Measurements from ENCODE around the gene KRT73.

KRT73 gene

GRCh38 chr12:52591521-52591920 lies 26.8 kb downstream of the KRT73 start:
- FAIRE-seq (no peak), DNase-seq (ENCODE audit: insufficient read length) (no peak)
- TF ChIP-seq POLR2A (IDR thresholded peaks at IDR 0.05; ENCODE audit: low read depth, low read length) (no peak), TAF1 (IDR thresholded peaks at IDR 0.05; ENCODE audit: borderline replicate concordance, low read depth, low read length) (no peak), POLR2AphosphoS5 (IDR thresholded peaks at IDR 0.05; ENCODE audit: low read depth, low read length) (no peak)

DNA sequence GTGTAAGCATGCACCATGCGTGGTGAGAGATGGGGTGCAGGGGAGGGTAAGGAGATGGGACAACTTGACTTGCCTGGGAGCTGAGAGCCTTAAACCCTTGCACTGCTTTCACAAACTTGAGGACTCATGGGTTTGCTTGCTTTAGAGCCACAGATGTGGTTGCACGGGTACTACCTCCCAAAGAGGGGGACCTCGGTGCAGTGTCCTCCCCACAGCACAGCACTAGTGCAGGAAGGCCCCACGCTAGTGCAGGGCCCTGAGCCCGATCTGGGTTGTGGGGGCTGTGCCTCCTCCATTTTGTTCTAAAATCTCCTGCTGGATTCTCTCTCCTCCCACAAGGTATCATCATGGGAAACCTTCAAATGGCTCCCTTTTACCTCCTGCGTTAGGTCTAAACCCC lies 28.3 kb downstream of the KRT73 start:
- TF ChIP-seq POLR2A (IDR thresholded peaks at IDR 0.05; ENCODE audit: low read depth, low read length) (no peak), POLR2AphosphoS5 (IDR thresholded peaks at IDR 0.05; ENCODE audit: low read depth, low read length) (no peak), TAF1 (IDR thresholded peaks at IDR 0.05; ENCODE audit: borderline replicate concordance, low read depth, low read length) (no peak)
- DNase-seq (ENCODE audit: insufficient read length) (no peak), FAIRE-seq (no peak)

DNA sequence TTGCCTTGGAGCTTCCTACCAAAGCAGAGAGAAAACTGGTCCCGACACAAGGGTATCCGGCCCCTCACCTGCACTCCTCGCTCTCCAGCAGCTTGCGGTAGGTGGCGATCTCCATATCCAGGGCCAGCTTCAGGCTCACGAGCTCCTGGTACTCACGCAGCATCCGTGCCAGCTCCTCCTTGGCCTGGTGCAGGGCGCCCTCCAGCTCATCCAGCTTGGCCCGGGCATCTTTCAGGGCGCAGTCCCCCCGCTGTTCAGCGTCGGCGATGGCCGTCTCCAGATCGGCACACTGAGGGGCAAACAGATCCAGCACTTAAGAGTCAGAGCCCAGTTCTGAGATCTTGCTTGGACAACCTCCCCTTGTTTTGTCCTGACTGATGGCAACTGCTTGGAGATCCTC lies 30.8 kb downstream of the KRT73 start:
- no peak for FAIRE-seq
- DNase-seq (ENCODE audit: insufficient read length), result no peak
- no peak for TF ChIP-seq POLR2AphosphoS5 (IDR thresholded peaks at IDR 0.05; ENCODE audit: low read depth, low read length)
- no peak for TF ChIP-seq TAF1 (IDR thresholded peaks at IDR 0.05; ENCODE audit: borderline replicate concordance, low read depth, low read length)
- TF ChIP-seq POLR2A (IDR thresholded peaks at IDR 0.05; ENCODE audit: low read depth, low read length), result no peak

DNA sequence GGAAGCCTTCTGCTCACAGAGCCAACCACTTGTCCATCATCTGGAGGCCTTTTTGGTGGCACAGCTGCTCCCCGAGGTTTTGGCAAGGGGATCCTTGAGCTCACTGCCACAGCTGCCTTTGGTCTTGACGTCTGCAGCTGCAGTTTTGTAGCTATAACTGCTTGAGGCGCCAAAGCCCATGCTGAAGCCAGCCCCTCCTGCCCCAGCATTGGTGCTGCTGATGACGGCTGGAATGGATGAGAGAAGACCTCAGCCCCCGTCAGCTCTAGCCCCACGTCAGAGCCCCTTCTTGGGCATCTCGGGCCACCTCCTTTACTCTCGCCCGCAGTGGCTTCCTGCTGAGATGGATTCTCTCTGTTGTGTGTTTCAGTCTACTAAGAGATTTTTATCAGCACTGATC lies 32.4 kb downstream of the KRT73 start:
- TF ChIP-seq POLR2AphosphoS5 (IDR thresholded peaks at IDR 0.05; ENCODE audit: low read depth, low read length), result no peak
- no peak for TF ChIP-seq TAF1 (IDR thresholded peaks at IDR 0.05; ENCODE audit: borderline replicate concordance, low read depth, low read length)
- no peak for TF ChIP-seq POLR2A (IDR thresholded peaks at IDR 0.05; ENCODE audit: low read depth, low read length)
- no peak for FAIRE-seq
- no peak for DNase-seq (ENCODE audit: insufficient read length)

DNA sequence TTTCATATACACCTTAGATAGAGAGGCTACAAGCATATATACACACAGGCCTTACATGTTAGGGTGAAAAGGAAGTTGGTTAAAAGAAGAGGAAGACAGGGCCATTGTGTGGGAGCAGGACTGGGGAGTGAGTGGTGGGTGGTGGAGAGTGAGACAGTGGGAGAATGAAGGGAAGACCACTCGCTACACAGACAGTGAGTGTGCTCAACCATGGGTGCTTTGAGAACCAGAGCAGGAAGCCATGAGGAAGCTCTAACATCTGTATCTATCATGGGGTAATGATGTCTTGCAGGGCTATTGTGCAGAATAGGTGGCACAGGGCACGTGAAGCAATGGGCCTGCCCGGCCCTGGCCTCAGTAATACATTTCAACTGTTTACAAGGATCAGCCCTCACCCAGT lies 33.3 kb downstream of the KRT73 start:
- FAIRE-seq (no peak), DNase-seq (ENCODE audit: insufficient read length) (no peak)
- TF ChIP-seq TAF1 (IDR thresholded peaks at IDR 0.05; ENCODE audit: borderline replicate concordance, low read depth, low read length) (no peak), POLR2AphosphoS5 (IDR thresholded peaks at IDR 0.05; ENCODE audit: low read depth, low read length) (no peak), POLR2A (IDR thresholded peaks at IDR 0.05; ENCODE audit: low read depth, low read length) (no peak)

- DNase-seq (ENCODE audit: insufficient read length), result no peak
- FAIRE-seq, result no peak
- TF ChIP-seq POLR2A (IDR thresholded peaks at IDR 0.05; ENCODE audit: low read depth, low read length), result no peak
- TF ChIP-seq TAF1 (IDR thresholded peaks at IDR 0.05; ENCODE audit: borderline replicate concordance, low read depth, low read length), result no peak
- TF ChIP-seq POLR2AphosphoS5 (IDR thresholded peaks at IDR 0.05; ENCODE audit: low read depth, low read length), result no peak
These were observed 34.1 kb downstream of the KRT73 start for GRCh38 chr12:52584156-52584682.

DNA sequence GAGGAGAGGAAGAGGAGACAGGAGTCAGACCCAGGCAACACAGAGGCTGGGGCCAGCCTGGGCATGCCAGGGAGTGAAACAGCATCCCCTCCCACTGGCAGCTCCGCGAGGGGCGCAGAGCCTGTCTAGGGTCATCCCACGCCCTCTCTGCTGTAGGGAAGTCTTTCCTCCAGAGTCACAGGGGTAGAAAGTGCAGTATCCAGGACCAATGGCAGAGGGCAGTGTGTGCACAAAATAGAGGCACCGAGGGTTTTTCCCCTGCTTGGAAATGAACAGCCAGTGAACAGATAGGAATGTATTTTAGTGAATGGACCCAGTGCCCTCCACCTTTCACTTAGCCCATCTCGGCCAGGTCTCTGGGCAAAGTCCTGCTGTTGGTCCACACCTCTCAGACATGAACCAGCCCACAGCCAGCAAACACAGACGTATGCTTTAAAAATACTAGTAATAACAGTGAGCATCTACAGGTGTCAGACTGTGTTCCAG lies 35.3 kb downstream of the KRT73 start:
- TF ChIP-seq POLR2AphosphoS5 (IDR thresholded peaks at IDR 0.05; ENCODE audit: low read depth, low read length) (no peak), TAF1 (IDR thresholded peaks at IDR 0.05; ENCODE audit: borderline replicate concordance, low read depth, low read length) (no peak), POLR2A (IDR thresholded peaks at IDR 0.05; ENCODE audit: low read depth, low read length) (no peak)
- FAIRE-seq, result peak; percentile 62

GRCh38 chr12:52582486-52582885 lies 35.9 kb downstream of the KRT73 start:
- TF ChIP-seq TAF1 (IDR thresholded peaks at IDR 0.05; ENCODE audit: borderline replicate concordance, low read depth, low read length) (no peak), POLR2A (IDR thresholded peaks at IDR 0.05; ENCODE audit: low read depth, low read length) (no peak), POLR2AphosphoS5 (IDR thresholded peaks at IDR 0.05; ENCODE audit: low read depth, low read length) (no peak)
- FAIRE-seq (no peak), DNase-seq (ENCODE audit: insufficient read length) (no peak)

More for the DNA sequence above, 35.3 kb downstream of the KRT73 start:
- DNase-seq (ENCODE audit: insufficient read length), result peak; percentile 38

GRCh38 chr12:52581481-52581880 lies 36.9 kb downstream of the KRT73 start:
- no peak for FAIRE-seq
- TF ChIP-seq POLR2AphosphoS5 (IDR thresholded peaks at IDR 0.05; ENCODE audit: low read depth, low read length) (no peak), POLR2A (IDR thresholded peaks at IDR 0.05; ENCODE audit: low read depth, low read length) (no peak), TAF1 (IDR thresholded peaks at IDR 0.05; ENCODE audit: borderline replicate concordance, low read depth, low read length) (no peak)
- no peak for DNase-seq (ENCODE audit: insufficient read length)

- TF ChIP-seq POLR2A (IDR thresholded peaks at IDR 0.05; ENCODE audit: low read depth, low read length) (no peak), TAF1 (IDR thresholded peaks at IDR 0.05; ENCODE audit: borderline replicate concordance, low read depth, low read length) (no peak), POLR2AphosphoS5 (IDR thresholded peaks at IDR 0.05; ENCODE audit: low read depth, low read length) (no peak)
- FAIRE-seq (no peak), DNase-seq (ENCODE audit: insufficient read length) (no peak)
These were observed 37.3 kb downstream of the KRT73 start for GRCh38 chr12:52581066-52581465.

DNA sequence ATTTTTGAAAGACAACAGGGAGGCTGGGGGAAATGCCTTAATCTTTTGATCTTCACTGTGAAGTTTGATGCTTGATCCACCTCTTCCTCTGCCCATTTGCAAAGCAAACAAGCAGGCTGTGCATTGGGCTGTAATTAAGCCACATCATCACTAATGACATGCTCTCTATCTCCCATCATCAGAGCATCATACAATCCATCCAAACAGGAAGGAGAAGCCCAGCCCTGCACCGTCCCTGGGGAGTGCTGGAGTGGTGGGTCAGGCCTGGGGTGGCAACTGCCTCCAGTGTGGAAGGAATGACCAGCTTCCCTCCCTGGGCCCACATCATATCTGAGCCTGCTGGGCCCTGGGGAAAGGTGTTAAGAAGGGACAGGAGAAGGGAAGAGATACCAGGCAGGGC lies 37.9 kb downstream of the KRT73 start:
- TF ChIP-seq TAF1 (IDR thresholded peaks at IDR 0.05; ENCODE audit: borderline replicate concordance, low read depth, low read length), result no peak
- no peak for TF ChIP-seq POLR2AphosphoS5 (IDR thresholded peaks at IDR 0.05; ENCODE audit: low read depth, low read length)
- TF ChIP-seq POLR2A (IDR thresholded peaks at IDR 0.05; ENCODE audit: low read depth, low read length), result no peak
- FAIRE-seq, result no peak
- no peak for DNase-seq (ENCODE audit: insufficient read length)
